Right lobe of liver (tissue), 6 donors: ENCODE data around the gene GRIN3B. TPM values are rescaled to one million over a fixed set of nuclear protein-coding genes. Genes with fewer than 3 reads are reported as not detected.

Experiments used
- ATAC-seq, 4 donors: fragments of 200-7000 bp; cut with Tn5 transposase; one replicate each; pipeline ENCODE4 v1.9.1; 2020; ENCODE audit warnings: mild to moderate bottlenecking in 4 of 4, moderate library complexity in 4 of 4
- DNase-seq, 3 donors: peaks; one replicate each; pipeline ENCODE4 v3.0.0-alpha.2; 2020
- H3K27ac ChIP-seq, 3 donors: fragments of 200-600 bp; one replicate each; pipeline ENCODE4 v1.8.0; 2022
- H3K27me3 ChIP-seq, 2 donors: fragments of 200-600 bp; one replicate each; pipeline ENCODE4 v1.8.0; 2022
- H3K36me3 ChIP-seq, 4 donors: fragments of 200-600 bp; sonication (generic) in 1 of 4; one replicate each; pipeline versions ENCODE4 v1.5.1 to v1.8.0; 2017 to 2022; ENCODE audit warnings: control low read depth in 1 of 4
- H3K4me1 ChIP-seq, 4 donors: fragments of 200-600 bp; sonication (generic) in 1 of 4; one replicate each; pipeline versions ENCODE4 v1.5.1 to v1.8.0; 2017 to 2022; ENCODE audit warnings: control low read depth in 1 of 4
- H3K4me3 ChIP-seq, 3 donors: fragments of 200-600 bp; one replicate each; pipeline ENCODE4 v1.8.0; 2022
- H3K9me3 ChIP-seq, 4 donors: fragments of 200-600 bp; sonication (generic) in 1 of 4; one replicate each; pipeline versions ENCODE4 v1.5.1 to v1.8.0; 2017 to 2022; ENCODE audit warnings: control low read depth in 1 of 4
- POLR2A ChIP-seq: fragments of 450-650 bp; IDR thresholded peaks from one replicate; pipeline ENCODE4 v1.6.1; 2017; ENCODE audit warnings: antibody characterized with exemption, mild to moderate bottlenecking
- WGBS: methylation state at CpG from one replicate; pipeline ENCODE4 v1.1.6; 2018; ENCODE audit warnings: low coverage, low lambda C conversion rate; ENCODE audit not compliant: insufficient coverage; ENCODE audit errors: missing lambda C conversion rate; 5-methylcytosine and 5-hydroxymethylcytosine counted together
- intact Hi-C, 2 donors: fragments of 100-400 bp; cut with DNase I; formaldehyde crosslinking; loops; one replicate each; pipeline versions ENCODE4 v1.11.2 to v1.14.1; 2022
- total RNA-seq, 6 experiments: library from RNA; depleted of rRNA in 2 of 6; stranded (reverse); fragments of >200 nt in 2 of 6; fragmentation: NEBNext Ultra II Directional in 3 of 6; extraction: Animal tissue kit (Norgen Biotek cat#: 25700) in 3 of 6; gene quantifications; one replicate each; pipeline versions ENCODE4 v1.1.0 to v1.2.4, GENCODE V29; 2016 to 2023
- TF ChIP-seq, protein P1 (sequence below), 4 donors: fragments of 200-600 bp in 3 of 4; fragments of 450-650 bp in 1 of 4; IDR thresholded peaks; one replicate each; pipeline versions ENCODE4 v1.5.1 to v1.8.0; 2016 to 2022; ENCODE audit warnings: antibody characterized with exemption in 4 of 4, mild to moderate bottlenecking in 2 of 4
- donor health status: DM: no; HTN: yes; CAD: no.
- donor health status: DM: no; HTN: no; CAD: no.
- donor health status: DM: no; HTN: no; CAD: no.
- donor health status: DM: no; HTN: yes; CAD: no.
- donor health status: DM: no; HTN: yes; CAD: no.

The GRIN3B gene
- total RNA-seq, 6 experiments from 2014 or later = 0.06 TPM; not detected in 5

DNA sequence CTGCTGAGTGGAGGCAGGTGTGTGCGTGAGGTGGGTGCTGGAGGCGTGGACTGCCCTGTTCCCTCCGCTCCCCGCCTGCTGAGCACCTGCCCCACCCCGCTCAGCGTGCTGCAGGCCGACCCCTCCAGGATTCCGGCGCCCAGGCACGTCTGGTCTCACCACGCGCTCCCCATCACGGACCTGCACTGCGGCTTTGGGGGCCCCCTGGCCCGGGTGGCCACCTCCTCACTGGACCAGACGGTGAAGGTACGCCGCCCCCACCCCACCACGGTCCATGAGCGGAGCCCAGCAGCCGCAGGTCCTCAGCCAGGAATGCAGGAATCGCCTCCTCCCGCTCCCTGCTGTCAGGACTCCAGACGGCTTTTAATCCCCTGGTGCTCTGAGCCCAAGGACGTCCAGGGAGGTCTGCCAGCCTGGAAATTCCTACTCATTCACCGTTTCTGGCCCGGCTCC lies 10.1 kb upstream of the GRIN3B start:
- Histone ChIP-seq H3K4me3 (no peak overlapping the region), H3K9me3 (no peaks in the 10 kb centered on the region), H3K27ac (no peak overlapping the region), H3K36me3 (peaks cover 0 to 9% (median 0%) of the 10 kb centered on the region in 4 donors), H3K4me1 (peaks cover 0 to 29% (median 5%) of the 10 kb centered on the region in 4 donors), H3K27me3 (no peaks in the 10 kb centered on the region)
- intact Hi-C loops = loop anchor here in 1 of 2 donors (10.0 kb wide), 1 partner anchor 135 kb away; the partner anchor contains the start of genes CFD and ELANE
- DNase-seq = peak in 1 of 3 donors; percentile 17
- ATAC-seq = no peak
- no peak for TF ChIP-seq POLR2A
- TF ChIP-seq, protein P1, sequence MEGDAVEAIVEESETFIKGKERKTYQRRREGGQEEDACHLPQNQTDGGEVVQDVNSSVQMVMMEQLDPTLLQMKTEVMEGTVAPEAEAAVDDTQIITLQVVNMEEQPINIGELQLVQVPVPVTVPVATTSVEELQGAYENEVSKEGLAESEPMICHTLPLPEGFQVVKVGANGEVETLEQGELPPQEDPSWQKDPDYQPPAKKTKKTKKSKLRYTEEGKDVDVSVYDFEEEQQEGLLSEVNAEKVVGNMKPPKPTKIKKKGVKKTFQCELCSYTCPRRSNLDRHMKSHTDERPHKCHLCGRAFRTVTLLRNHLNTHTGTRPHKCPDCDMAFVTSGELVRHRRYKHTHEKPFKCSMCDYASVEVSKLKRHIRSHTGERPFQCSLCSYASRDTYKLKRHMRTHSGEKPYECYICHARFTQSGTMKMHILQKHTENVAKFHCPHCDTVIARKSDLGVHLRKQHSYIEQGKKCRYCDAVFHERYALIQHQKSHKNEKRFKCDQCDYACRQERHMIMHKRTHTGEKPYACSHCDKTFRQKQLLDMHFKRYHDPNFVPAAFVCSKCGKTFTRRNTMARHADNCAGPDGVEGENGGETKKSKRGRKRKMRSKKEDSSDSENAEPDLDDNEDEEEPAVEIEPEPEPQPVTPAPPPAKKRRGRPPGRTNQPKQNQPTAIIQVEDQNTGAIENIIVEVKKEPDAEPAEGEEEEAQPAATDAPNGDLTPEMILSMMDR (IDR thresholded peaks at IDR 0.05) = no peak
- WGBS = 53% methylated on average over 2 of the region's 27 CpGs

DNA sequence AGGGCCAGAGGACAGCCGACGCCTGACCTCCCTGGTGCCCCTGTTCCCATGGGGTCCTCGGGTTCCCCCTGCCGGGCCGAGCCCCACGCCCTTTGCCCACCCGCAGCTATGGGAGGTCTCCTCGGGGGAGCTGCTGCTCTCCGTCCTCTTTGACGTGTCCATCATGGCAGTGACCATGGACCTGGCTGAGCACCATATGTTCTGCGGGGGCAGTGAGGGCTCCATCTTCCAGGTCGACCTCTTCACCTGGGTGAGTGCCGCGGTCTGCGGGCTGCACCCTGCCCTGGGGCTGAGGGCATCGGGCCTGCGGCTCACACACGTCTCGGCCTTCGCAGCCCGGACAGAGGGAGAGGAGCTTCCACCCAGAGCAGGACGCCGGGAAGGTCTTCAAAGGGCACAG lies 9.5 kb upstream of the GRIN3B start:
- no peak for ATAC-seq
- H3K36me3 ChIP-seq = peaks cover 0 to 9% (median 0%) of the 10 kb centered on the region in 4 donors
- H3K4me1 ChIP-seq = peaks cover 0 to 35% (median 4%) of the 10 kb centered on the region in 4 donors
- TF ChIP-seq, protein P1 (IDR thresholded peaks at IDR 0.05) = no peak
- no peak for TF ChIP-seq POLR2A
- H3K9me3 ChIP-seq = no peaks in the 10 kb centered on the region
- H3K27me3 ChIP-seq = no peaks in the 10 kb centered on the region
- 77% methylated on average over 6 of the region's 23 CpGs for WGBS
- no peak overlapping the region for H3K27ac ChIP-seq
- intact Hi-C loops = loop anchor here in 1 of 2 donors (10.0 kb wide), 1 partner anchor 136 kb away; the partner anchor contains the start of genes CFD and ELANE
- DNase-seq = peak in 1 of 3 donors; percentile 20
- H3K4me3 ChIP-seq = no peak overlapping the region

DNA sequence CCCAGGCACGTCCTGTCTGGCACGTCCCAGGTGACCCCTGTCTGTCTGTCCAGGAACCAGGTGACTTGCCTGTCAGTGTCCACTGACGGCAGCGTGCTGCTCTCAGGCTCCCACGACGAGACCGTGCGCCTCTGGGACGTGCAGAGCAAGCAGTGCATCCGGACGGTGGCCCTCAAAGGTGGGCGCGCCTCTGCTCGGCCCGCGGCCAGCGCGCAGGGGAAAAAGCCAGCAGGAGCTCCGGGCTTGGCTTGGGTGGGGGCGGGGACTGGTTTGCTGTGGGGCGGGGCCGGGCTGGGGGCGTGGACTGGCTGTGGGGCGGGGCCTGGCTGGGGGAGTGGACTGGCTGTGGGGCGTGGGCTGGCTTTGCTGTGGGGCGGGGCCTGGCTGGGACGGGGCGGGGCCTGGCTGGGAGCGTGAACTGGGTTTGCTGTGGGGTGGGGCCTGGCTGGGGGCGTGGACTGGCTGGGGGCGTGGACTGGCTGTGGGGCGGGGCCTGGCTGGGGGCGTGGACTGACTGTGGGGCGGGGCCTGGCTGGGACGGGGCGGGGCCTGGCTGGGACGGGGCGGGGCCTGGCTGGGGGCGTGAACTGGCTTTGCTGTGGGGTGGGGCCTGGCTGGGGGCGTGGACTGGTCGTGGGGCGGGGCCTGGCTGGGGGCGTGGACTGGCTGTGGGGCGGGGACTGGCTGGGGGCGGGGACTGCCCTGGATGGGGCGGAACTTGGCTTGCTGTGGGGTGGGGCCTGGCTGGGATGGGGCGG lies 8.9 kb upstream of the GRIN3B start:
- H3K36me3 ChIP-seq = peaks cover 0 to 4% (median 0%) of the 10 kb centered on the region in 4 donors
- intact Hi-C loops = loop anchor here in 1 of 2 donors (10.0 kb wide), 1 partner anchor 137 kb away; the partner anchor contains the start of genes CFD and ELANE
- no peak overlapping the region for H3K27ac ChIP-seq
- peaks cover 0 to 41% (median 7%) of the 10 kb centered on the region in 4 donors for H3K4me1 ChIP-seq
- DNase-seq (peak in 1 of 3 donors; percentile 40), ATAC-seq (peak in 3 of 4 donors; percentile 8 to 61 (median 25))
- no peaks in the 10 kb centered on the region for H3K9me3 ChIP-seq
- H3K27me3 ChIP-seq = no peaks in the 10 kb centered on the region
- no peak overlapping the region for H3K4me3 ChIP-seq
- 83% methylated on average over 16 of the region's 47 CpGs for WGBS
- TF ChIP-seq, protein P1 (IDR thresholded peaks at IDR 0.05) = no peak
- no peak for TF ChIP-seq POLR2A

DNA sequence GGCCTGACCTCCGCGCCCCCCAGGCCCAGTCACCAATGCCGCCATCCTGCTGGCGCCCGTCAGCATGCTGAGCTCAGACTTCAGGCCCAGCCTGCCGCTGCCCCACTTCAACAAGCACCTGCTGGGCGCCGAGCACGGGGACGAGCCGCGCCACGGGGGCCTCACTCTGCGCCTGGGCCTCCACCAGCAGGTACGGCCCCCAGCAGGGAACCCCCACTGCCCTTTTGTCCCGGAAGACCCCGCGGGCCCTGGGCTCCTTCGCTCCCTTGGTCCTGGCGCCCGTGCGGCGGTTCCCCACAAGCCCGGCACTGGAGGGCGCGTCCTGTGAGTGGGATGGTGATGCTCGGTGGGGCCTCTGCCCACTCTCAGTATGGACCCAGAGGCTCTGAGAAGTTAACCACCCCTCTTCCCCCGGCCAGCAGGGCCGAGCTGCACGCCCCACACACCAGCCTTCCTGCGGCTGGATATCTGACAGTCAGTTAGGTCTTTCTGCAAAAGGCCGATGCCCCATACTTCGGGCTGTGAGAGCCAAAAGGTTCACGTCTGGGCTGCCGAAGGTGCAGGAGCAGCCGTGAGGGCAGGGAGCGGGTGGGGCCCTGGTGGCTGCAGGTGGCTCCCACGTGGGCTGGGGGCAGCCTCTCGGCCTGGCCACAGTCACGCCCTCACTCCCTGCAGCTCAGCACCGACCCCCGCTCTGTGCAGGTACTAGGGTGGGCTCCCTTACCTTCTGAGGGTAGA lies 8.1 kb upstream of the GRIN3B start:
- no peak for DNase-seq
- H3K4me1 ChIP-seq = peaks cover 0 to 44% (median 7%) of the 10 kb centered on the region in 4 donors
- TF ChIP-seq, protein P1 (IDR thresholded peaks at IDR 0.05) = no peak
- no peak for TF ChIP-seq POLR2A
- no peak for ATAC-seq
- peak overlapping the region in 1 of 3 donors; percentile 91 for H3K27ac ChIP-seq
- H3K9me3 ChIP-seq = no peaks in the 10 kb centered on the region
- intact Hi-C loops = loop anchor here in 1 of 2 donors (10.0 kb wide), 1 partner anchor 137 kb away; the partner anchor contains the start of genes CFD and ELANE
- no peaks in the 10 kb centered on the region for H3K27me3 ChIP-seq
- WGBS = no CpG with 5 or more reads among the region's 42 CpGs
- no peak overlapping the region for H3K4me3 ChIP-seq
- no peaks in the 10 kb centered on the region for H3K36me3 ChIP-seq
